Osteocyte (in vitro differentiated cells): ENCODE data around the gene GUCY1A1. TPM values are rescaled to one million over a fixed set of nuclear protein-coding genes. Genes with fewer than 3 reads are reported as not detected.

Experiments used
- DNase-seq: peaks from one replicate; pipeline ENCODE4 v3.0.0; 2021; ENCODE audit warnings: mixed read lengths; ENCODE audit not compliant: unreplicated experiment; ENCODE audit errors: extremely low spot score
- H3K27ac Mint-ChIP-seq: one replicate; pipeline ENCODE4 v1.8.0; 2021; ENCODE audit warnings: mild to moderate bottlenecking, mixed read lengths; ENCODE audit not compliant: unreplicated experiment
- H3K27me3 Mint-ChIP-seq: one replicate; pipeline ENCODE4 v1.8.0; 2021; ENCODE audit warnings: mixed read lengths; ENCODE audit not compliant: unreplicated experiment
- H3K36me3 Mint-ChIP-seq: one replicate; pipeline ENCODE4 v1.8.0; 2021; ENCODE audit warnings: mixed read lengths; ENCODE audit not compliant: unreplicated experiment
- H3K4me1 Mint-ChIP-seq: one replicate; pipeline ENCODE4 v1.8.0; 2021; ENCODE audit warnings: mixed read lengths; ENCODE audit not compliant: unreplicated experiment
- H3K4me3 Mint-ChIP-seq: one replicate; pipeline ENCODE4 v1.8.0; 2021; ENCODE audit warnings: mild to moderate bottlenecking, moderate library complexity, mixed read lengths; ENCODE audit not compliant: unreplicated experiment
- H3K9me3 Mint-ChIP-seq: one replicate; pipeline ENCODE4 v1.8.0; 2021; ENCODE audit warnings: mixed read lengths; ENCODE audit not compliant: unreplicated experiment
- CTCF ChIP-seq: fragments of 200-600 bp; sonication (generic); IDR thresholded peaks from 2 replicates; pipeline ENCODE4 v1.5.0; 2021; ENCODE audit warnings: antibody characterized with exemption, mild to moderate bottlenecking, moderate library complexity
- total RNA-seq: library from RNA; stranded (reverse); gene quantifications from 2 replicates; pipeline ENCODE4 v1.2.1, GENCODE V29; 2021

GUCY1A1 gene
- total RNA-seq, 1 donor from 2014 or later, result 11.5 TPM

GRCh38 chr4:155692361-155692760 is 25.7 kb downstream of the GUCY1A1 start:
- peaks cover 17% of the 10 kb centered on the region for H3K4me1 Mint-ChIP-seq
- no peaks in the 10 kb centered on the region for H3K27me3 Mint-ChIP-seq
- DNase-seq, result no peak
- peaks cover 3% of the 10 kb centered on the region for H3K9me3 Mint-ChIP-seq
- H3K36me3 Mint-ChIP-seq, result peaks cover 6% of the 10 kb centered on the region
- H3K27ac Mint-ChIP-seq, result no peak overlapping the region
- no peak for TF ChIP-seq CTCF
- H3K4me3 Mint-ChIP-seq, result no peak overlapping the region

GRCh38 chr4:155693015-155693663 is 26.5 kb downstream of the GUCY1A1 start:
- DNase-seq, result no peak
- Mint-ChIP-seq H3K36me3 (peaks cover 14% of the 10 kb centered on the region), H3K4me1 (peaks cover 17% of the 10 kb centered on the region), H3K9me3 (peaks cover 6% of the 10 kb centered on the region), H3K4me3 (no peak overlapping the region), H3K27me3 (peaks cover 3% of the 10 kb centered on the region), H3K27ac (no peak overlapping the region)
- TF ChIP-seq CTCF, result no peak

GRCh38 chr4:155694100-155694785 is 27.6 kb downstream of the GUCY1A1 start:
- Mint-ChIP-seq H3K36me3 (peaks cover 20% of the 10 kb centered on the region), H3K27ac (no peak overlapping the region), H3K4me3 (no peak overlapping the region), H3K9me3 (peaks cover 11% of the 10 kb centered on the region), H3K27me3 (peaks cover 3% of the 10 kb centered on the region), H3K4me1 (peaks cover 14% of the 10 kb centered on the region)
- no peak for TF ChIP-seq CTCF
- DNase-seq, result no peak

GRCh38 chr4:155696226-155696625 is 29.6 kb downstream of the GUCY1A1 start:
- Mint-ChIP-seq H3K4me3 (no peak overlapping the region), H3K9me3 (peaks cover 13% of the 10 kb centered on the region), H3K36me3 (peaks cover 22% of the 10 kb centered on the region), H3K4me1 (no peaks in the 10 kb centered on the region), H3K27ac (no peak overlapping the region), H3K27me3 (peaks cover 3% of the 10 kb centered on the region)
- TF ChIP-seq CTCF, result no peak
- DNase-seq, result no peak

GRCh38 chr4:155696726-155697125 is 30.1 kb downstream of the GUCY1A1 start:
- TF ChIP-seq CTCF, result no peak
- Mint-ChIP-seq H3K27me3 (peaks cover 3% of the 10 kb centered on the region), H3K27ac (no peak overlapping the region), H3K9me3 (peaks cover 14% of the 10 kb centered on the region), H3K36me3 (peaks cover 22% of the 10 kb centered on the region), H3K4me1 (no peaks in the 10 kb centered on the region), H3K4me3 (no peak overlapping the region)
- DNase-seq, result no peak
